ENCODE measurements around the gene KIF14.
"Not testable (repeated sequence)": the region's sequence is repeated elsewhere in the genome, so short reads cannot be mapped to it uniquely, and the experiment has no call there.

KIF14 gene

DNA sequence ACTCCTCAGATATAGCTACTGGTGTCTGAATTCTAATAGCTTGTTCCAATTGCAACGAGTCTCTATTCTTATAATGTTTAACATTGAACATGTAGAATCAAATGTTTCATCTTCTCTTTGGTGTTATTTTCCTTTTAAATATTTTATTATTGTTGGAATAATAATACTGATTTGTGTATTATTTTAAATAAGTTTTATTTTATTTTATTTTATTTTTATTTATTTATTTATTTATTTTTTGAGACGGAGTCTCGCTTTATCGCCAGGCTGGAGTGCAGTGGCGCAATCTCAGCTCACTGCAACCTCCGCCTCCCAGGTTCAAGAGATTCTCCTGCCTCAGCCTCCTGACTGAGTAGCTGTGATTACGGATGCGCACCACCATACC, 10.0 kb upstream of the KIF14 start:
- not testable (repeated sequence) for FAIRE-seq

DNA sequence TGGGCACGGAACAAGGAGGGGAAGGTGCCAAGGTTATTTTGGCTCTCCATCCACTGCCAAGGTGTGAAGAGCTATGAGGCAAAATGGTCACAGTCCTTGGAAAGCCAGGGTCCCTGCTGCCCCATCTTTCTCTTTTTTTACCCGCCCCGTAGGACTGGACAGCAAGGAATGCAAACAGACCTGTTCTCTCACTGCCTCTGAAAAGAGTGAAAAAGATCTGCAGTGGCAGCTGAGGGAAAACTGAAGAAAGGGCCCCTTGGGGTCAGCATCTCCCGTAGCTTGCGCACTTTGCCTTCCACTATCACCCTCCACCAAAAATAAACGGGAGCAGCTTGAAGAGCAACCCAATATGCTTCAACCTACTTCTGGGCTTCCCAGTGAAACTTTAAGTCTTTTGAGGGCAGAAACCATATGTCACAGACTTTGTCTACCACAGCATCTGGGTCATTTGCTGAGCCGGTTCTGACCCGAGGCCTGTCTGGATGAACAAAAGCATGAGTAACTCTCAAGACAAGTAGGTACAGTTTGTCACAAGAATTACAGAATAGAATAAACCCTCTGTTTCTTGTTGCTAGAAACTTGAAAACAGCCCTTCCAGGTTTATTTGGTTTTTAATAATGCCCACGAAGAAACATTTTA, 9.4 kb upstream of the KIF14 start:
- no peak for FAIRE-seq

DNA sequence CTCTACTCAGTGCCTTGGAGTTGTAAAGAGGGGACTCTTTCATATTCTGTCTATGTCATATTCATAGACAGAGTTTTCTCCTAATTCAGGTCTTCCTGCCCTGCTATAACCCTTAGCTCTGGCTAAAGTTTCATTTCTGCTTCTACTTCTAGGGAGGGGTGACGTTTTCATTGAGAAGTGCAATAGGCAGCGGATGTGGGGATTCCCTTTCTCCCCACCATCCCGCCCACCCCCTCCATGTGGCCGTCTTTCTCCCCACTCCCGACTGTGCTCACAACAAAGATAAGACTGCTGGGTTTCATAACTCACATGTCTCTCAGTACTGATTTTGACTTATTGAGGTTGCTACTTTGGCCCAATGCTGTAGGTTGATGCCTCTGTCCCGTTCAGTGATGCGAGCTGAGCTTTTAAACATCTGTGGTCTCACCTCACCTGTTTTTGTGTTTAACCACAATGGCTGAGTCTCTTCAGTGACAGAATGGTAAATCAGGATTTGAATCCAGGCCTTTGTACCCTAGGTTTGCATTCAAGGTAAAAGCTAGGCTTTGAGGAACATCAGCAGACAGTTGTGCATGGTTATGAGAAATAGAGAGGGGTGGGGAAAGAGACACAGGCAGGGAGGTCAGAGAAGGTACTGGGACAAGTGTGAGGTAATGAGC, 7.8 kb upstream of the KIF14 start:
- FAIRE-seq, result no peak

DNA sequence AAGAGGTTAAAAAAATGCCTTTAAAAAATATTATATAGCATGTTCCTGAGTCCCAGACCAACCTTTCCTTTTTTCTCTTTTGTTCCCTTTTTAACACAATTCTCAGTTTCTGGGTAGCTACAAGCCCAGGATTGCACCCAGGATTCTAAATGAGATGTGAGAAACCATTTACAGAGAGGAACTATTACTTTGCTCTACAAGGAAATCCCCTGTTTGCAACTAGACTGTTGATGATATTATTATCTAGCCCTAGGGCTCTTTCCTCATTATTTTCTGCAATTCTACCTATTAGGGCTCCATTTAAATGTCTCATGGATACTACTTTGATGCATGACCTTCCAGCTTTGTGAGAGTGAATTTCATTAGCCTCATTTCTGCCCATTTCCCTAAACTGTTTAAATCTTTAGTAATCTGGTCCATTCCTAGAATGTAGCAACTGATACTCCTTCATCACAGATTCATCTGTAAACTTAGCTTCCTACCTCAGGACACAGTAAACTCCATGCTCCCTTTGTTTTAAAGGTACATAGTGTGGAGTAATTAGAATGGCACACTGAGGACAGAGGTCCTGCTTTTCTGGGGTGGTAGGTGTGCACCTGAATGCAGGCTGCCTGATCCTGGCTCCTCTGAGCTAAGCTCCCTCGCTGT, 7.1 kb upstream of the KIF14 start:
- FAIRE-seq, result no peak

DNA sequence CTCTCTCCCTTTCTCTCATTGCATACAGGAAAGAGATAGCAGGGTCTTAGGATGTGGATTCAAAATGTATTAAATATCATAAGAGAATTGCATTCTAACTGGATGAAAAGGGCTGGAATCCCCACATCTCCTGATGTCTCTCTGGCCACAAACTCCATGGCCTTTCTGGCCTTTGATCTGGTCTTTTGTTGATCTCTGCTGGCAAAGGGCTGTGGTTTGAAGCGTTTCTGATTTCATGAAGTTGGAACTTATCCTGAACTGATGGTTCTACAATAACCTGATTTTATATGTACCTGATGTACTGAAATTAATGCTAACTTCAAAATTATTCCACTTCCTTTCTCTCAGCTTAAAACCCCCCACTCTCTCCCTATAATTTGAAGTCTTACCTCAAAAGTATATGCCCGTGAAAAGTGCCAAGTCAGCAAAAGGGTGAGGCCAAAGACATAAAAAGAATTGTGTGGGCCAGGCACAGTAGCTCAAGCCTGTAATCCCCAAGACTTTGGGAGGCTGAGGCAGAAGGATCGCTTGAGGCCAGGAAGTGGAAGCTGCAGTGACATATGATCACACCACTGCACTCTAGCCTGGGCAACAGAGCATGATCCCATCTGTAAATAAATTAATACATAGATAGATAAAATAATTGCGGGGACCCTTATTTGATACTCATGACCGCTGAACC, 6.4 kb upstream of the KIF14 start:
- FAIRE-seq, result no peak

DNA sequence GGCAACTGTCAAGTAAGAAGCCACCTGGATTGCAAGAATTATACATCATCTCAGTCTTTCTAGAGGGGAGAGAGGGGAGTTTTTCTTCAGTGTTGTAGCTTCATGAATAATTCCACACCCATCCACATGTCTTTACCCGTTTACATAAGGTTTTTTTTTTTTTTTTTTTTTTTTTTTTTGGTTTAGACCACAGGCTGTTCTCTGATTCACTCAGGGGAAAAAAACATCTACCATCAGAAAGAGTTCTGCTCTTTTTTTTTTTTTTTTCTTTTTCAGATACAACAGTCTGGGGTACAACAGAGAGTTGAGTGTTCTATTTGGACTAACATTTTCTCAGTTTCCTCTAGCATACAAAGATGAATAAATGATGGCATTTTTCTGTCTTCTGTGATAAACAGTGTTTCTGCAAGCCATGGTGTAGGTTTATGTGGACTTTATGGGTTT, 4.9 kb upstream of the KIF14 start:
- no peak for FAIRE-seq

DNA sequence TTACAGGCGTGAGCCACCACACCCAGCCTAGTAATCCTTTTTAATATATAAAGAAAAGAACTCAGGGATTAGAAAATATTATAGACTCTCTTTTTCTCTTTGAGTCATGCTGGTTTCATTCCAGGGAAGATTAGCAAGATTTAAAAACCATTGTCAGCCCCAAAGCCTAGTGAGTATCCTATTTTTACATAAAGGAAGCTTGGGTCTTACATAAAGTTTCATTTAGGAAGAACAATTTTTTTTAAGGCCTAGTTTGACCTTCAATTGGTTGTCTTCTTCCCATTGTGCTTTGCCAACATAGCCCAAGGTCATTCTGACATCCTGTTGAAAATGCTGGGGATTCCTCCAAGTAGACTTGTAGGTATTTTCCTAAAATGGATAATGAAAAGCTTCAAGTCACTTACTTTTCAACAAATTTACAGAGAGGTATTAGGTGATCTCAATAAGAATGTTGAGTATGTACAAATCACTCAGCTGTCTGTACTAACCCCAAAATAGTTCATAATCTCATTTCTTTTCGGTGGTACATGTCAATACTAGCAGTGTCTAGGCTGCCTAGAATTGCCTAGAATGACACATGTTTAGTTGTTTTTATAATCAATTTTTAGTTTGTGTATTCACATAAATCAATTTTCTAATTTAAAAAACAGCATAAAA, 4.3 kb upstream of the KIF14 start:
- no peak for FAIRE-seq

DNA sequence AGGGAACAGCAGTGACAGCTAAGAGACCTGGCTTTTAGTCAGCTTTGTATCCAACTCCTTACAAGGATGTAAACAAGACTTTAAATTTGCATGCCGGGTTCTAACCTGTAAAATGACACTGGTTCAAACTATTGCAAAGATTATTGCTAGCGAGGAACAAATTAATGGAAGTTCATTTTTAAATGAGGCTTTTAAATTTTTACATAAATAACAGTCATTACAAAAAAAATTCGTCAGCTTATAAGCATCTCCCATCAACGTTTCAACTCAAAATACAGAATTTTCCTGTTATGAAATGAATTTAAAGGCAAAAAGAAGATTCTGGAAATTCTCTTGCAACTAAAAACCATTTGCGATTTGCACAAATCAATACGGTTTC, 668 bp downstream of the KIF14 start:
- FAIRE-seq, result no peak

DNA sequence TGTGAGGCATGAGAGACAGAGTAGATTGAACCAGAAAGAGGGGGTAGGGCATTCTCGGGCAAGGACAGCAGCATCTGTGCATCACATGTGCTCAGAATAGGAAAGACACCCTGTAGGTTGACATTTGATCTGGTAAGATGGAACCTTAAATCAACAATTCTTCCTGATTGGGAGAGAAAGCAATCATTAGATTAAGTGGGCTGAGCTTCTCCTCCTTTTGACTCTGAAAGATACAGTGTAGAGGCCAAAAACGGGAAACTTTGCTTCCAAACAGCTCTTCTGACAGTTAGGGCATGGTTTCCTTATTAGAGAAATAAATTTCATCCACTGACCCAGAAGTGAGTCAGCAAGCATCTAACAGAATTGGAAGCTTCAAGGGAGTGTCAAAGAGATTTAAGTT, 9.7 kb downstream of the KIF14 start:
- FAIRE-seq, result no peak

DNA sequence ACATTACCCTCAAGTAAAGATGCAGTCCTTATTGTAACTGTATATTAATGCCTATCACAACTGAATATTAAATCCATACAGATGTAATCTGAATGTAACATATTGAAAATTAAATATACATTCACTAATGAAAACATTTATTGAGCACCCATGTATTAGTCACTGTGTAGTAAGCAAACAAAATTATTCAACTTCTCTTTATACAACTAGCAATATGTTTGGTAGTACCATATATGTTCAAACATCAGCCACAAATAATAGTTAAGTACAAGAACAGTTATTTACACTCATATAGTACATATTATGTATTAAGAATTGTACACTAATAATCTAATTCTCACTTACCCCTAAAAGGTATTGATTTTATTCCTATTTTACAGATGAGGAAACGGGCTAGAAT, 17.9 kb downstream of the KIF14 start:
- no peak for FAIRE-seq

DNA sequence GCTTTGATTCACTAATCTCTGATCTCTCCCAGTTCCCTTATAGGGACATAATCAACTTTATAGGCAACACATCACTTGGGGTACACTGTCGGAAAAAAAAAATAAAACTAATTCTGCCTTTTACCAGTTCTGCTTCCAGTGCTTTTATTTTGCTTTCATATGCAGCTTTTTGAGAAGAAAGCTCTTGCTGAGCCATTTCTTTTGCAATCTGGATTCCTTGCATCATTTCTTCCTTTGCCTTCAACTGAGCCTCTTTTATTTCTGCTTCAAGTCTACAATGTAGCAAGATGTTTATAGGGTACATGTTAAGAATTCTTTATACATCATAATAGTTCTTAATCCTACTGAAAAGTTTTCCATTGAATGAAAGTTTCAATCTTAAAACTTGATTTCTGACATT, 30.6 kb downstream of the KIF14 start:
- no peak for FAIRE-seq

DNA sequence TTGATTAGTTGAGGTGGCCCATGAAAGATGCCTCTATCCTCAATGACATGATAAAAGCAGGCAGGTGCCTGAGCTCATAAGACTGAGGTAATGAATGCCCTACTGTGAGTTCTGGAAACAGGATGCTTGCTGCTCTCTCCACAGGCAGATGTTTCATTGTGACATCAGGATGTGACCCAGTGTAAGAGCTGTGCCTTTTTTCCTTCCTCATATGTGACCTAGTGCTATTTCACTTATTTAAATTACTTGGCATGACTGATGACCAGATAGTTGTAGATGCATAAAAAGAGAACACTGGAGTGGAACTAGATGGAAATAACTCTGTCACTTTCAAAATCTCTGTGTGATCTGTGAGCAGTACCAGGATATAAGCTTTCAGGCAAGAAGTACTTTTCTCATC, 31.9 kb downstream of the KIF14 start:
- no peak for FAIRE-seq

DNA sequence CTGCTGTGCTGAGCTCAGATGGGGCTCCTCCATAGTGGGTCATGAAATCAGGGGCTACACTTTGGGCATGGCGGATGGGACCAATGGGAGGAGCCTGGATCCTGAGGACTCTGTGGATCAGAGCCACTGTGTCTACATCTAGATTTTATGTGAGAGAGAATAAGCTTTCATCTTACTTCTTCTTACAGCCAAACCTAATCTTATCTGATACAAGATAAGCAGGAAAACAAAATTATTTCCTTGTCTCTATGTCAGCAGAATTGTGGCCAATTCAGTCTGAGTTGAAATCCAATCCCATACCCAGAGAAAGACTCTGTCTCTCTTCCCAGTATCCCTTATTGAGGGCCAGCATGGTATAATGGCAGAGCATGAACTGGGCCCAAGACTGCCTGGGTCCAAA, 56.2 kb downstream of the KIF14 start:
- no peak for FAIRE-seq

DNA sequence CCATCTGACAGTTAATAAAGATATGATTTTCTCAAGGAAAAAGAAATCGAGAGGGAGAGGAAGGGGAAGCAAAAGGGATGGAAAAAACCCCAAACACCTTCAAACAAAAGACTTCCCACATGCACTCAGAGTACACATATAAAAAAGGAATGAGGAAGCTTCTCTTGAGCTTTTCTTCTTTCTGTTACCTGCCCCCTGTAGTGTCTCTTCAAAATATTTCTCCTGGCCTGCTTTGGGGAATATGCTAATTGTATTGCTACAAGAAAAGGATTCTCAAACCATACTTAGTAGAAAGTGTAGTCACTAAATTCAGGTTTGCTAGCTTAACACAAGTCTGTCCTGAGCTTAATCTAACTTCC, 58.7 kb downstream of the KIF14 start:
- no peak for FAIRE-seq

DNA sequence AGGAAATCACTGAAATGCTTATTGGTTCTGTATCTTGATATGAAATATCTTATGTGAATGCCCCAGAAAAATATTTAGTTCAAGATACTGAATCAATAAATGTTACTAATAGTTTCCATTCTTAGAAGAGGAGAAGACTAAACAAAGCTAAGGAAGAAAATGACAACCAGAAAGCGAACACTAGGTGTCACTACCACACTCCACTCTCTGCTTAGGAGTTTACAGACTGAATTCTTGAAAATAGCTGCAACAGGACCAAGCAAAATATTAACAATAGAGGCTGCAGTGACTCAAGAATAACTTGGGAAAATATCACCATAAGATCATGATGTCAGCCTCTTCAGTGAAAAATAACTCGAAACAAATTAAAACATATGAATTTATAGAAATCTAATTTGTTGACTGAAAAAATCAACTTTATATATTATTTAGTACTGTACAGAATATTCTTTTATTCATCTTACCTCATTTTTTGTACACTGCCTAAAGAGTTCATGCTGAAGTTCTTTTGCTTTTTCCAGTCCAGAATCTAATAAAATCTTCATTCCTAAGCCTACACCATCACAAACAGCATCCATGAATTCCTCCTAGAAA, 61.6 kb downstream of the KIF14 start:
- FAIRE-seq, result no peak

DNA sequence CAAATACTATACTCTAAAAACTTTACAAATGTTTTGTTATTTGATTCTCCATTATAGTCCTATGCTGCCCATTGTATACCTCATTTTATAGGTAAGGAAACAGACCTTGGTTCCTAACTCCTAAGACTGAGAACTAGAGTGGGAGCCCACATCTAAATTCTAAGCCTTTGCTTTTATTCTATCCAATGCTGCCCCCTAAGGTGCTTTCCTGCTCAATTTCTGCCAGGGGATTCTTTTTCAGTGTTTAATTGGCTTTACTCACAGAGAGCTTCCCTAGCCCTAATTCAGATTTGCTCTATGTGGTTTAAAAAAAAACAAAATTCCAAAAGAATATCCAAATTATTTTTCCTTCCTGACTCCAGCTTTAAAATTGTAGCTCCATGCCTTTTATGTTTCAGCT, 64.5 kb downstream of the KIF14 start:
- no peak for FAIRE-seq

DNA sequence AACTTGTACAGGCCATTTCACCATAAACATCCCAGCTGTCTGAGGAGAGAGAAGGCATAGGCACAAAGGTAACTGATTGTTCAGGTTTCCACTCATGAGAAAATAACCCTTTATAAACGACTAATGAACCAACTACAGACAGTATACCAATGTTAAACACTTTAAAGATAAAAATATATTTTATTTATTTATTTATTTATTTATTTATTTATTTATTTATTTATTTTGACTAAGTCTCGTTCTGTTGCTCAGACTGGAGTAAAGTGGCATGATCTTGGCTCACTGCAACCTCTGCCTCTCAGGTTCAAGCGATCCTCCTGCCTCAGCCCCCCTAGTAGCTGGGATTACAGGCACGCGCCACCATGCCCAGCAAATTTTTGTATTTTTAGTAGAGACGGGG, 67.8 kb downstream of the KIF14 start:
- FAIRE-seq, result not testable (repeated sequence)

DNA sequence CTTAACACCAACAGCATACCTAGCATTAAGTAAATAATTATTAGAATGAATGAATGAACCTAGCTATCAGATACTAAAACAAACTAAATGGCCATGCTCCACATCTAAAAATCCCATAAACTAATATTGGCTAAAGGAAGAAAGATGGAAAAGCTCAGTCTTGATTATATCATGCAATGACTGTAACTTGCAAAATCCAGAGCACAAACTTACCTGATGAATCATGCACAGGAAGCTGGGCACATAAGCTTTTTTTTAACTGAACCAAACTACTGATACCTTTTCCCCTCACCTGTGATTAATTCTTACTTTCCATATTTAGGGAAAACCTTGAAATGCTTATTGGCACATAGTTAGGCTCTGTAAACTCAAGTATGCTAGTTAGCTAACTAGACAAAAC, 70.2 kb downstream of the KIF14 start:
- FAIRE-seq, result no peak

DNA sequence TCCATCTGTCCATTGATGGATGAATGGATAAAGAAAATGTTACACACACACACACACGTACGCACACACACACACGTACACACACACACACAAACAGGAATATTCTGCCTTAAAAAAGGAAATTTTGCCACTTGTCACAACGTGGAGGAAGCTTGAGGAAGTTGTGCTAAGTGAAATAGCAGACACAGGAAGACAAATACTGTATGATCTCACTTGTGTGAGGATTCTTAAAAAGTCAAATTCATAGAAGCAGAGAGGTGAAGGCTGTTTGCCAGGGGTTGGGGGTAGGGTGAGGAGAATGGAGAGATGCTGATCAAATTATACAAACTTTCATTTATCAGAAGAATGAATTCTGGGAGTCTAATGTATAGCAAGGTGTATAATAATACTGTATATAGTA, 73.2 kb downstream of the KIF14 start:
- no peak for FAIRE-seq

DNA sequence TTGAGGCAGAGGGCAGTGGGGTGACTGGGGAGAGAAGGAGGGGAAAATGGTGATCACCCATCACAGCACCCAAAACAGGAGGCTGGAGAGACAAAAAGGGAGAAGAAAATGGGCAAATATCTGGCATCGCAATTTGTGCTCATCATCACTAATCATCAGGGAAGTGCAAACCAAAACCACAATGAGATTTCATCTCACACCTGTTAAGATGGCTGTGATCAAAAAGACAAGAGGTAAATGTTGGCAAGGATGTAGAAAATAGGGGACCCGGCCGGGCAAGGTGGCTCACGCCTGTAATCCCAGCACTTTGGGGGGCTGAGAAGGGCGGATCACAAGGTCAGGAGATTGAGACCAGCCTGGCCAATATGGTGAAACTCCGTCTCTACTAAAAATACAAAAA, 74.0 kb downstream of the KIF14 start:
- no peak for FAIRE-seq

DNA sequence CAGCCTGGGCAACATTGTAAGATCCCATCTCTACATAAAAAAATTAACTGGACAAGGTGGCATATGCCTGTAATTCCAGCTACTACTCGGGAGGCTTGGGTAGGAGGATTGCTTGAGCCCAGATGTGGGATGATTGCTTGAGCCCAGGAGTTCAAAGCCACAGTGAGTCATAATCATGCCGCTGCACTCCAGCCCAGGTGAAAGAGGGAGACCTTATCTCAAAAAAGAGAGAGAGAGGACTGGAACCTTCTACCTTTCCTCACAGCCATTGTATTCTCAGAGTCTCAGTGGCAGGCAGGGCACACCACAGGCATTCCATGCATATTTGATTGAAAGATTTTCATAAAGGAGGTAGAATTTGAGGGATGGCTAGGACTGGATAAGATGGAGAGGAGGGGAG, 78.4 kb downstream of the KIF14 start:
- FAIRE-seq, result no peak

DNA sequence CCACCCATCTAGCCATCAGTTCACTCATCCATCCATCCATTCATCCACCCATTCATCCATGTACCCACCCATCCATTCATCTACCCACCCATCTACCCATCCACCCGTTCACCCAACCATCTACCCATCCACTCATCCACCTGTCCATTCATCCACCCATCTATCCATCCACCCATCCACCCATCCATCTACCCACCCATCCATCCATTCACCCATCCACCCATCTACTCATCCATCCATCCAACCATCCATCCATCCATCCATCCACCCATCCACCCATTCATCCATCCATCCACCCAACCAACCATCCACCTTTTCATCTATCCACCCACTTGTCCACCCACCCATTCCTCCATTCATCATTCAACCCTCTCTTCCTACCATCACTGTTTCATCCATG, 80.3 kb downstream of the KIF14 start:
- no peak for FAIRE-seq

DNA sequence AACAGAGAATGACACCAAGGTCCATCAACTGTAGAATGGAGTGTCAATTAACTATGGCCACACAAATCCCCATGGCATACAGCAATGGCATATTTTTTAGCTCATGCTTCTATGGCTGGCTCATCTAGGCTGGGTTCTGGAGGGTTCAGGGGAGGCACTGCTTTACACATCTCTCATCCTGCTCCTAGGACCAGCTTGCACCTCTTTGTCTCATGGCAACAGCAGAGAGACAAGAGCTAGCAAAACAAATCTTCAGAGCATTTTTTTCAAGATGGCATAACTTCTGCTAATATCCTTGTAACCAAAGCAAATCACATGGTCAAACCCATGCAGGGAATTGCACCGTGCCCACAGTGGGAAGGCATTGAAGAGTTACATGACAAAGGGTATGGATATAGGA, 82.4 kb downstream of the KIF14 start:
- no peak for FAIRE-seq
